RWPE1 (cell line): ENCODE measurements around the gene DHRS4.
A peak's percentile ranks its signal among the peaks of the same experiment; 100 is the strongest.

ENCODE experiments used
- CTCF ChIA-PET: fragments of 350-600 bp; sonication (Branson Sonifier 250); formaldehyde crosslinking; extraction: SDS; loops from one replicate; lab custom pipeline; 2021; lab: Yijun Ruan, JAX
- POLR2A ChIA-PET: fragments of 400-600 bp; formaldehyde crosslinking; extraction: SDS; loops from one replicate; lab custom pipeline; 2020; ENCODE audit warnings: antibody characterized with exemption; ENCODE audit not compliant: low non-redundant PET; lab: Yijun Ruan, JAX
- DNase-seq: peaks from one replicate; pipeline ENCODE4 v3.0.0; 2012; ENCODE audit warnings: low spot score
- H3K27ac ChIP-seq: fragments of 450-650 bp; 2 replicates; pipeline ENCODE4 v1.5.1; 2017
- TF ChIP-seq, protein P1 (sequence below): fragments of 450-650 bp; conservative IDR thresholded peaks from 2 replicates; pipeline ENCODE4 v1.5.1; 2017; ENCODE audit warnings: low read depth, mild to moderate bottlenecking

The DHRS4 gene

DNA sequence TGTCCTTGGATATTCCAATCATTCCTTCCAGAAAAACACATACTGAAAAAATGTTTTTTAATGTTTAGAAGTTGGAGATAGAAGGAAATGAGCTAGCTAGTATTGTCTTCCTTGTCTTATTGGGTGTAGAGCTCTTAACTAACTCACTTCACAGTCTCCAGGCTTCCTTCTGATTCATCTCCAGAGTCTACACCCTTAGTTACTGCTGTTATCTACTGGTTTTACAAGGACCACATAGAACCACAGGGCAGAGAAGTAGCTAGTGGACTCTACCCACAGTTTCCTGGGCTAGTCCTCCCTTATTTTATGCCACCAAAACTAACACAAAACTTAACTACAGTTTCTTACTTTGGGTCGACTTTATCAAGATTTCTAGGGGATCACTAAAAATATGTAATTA lies 31.0 kb upstream of the DHRS4 start:
- no peak overlapping the region for H3K27ac ChIP-seq
- CTCF ChIA-PET, result no interaction called here
- POLR2A ChIA-PET, result no interaction called here
- no peak for DNase-seq
- TF ChIP-seq, protein P1, sequence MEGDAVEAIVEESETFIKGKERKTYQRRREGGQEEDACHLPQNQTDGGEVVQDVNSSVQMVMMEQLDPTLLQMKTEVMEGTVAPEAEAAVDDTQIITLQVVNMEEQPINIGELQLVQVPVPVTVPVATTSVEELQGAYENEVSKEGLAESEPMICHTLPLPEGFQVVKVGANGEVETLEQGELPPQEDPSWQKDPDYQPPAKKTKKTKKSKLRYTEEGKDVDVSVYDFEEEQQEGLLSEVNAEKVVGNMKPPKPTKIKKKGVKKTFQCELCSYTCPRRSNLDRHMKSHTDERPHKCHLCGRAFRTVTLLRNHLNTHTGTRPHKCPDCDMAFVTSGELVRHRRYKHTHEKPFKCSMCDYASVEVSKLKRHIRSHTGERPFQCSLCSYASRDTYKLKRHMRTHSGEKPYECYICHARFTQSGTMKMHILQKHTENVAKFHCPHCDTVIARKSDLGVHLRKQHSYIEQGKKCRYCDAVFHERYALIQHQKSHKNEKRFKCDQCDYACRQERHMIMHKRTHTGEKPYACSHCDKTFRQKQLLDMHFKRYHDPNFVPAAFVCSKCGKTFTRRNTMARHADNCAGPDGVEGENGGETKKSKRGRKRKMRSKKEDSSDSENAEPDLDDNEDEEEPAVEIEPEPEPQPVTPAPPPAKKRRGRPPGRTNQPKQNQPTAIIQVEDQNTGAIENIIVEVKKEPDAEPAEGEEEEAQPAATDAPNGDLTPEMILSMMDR, result no peak

DNA sequence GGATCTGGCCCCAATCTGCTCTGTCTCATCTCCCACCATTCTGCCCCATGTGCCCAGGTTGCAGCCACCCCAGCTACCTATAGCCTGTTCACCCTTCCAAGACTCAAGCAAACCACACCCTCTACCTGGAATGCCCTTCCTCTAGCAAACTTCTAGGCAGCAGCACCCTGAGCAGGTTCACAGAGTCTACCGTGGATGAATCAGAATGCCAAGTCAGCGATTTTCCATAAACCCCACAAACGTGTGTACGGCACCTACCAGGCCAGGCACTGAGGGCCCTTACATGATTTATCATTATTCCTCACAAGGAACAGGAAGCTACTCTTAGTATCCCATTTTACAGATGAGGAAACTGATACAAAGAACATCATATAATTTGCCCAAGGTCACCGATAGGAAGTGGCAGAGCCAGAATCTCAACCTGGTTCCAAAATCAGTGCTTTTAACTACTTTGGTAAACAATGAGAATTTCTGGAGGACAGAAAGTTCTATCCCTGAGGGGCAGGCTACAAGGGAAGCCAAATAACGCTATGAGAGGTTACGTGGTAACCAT lies 28.0 kb upstream of the DHRS4 start:
- CTCF ChIA-PET, result interaction anchor here (0.5 to 0.7 kb wide), 3 partner anchors 11 to 333 kb away, joined by 3 to 4 read pairs (median 3); no protein-coding TSS in a partner anchor
- no peak overlapping the region for H3K27ac ChIP-seq
- POLR2A ChIA-PET, result no interaction called here
- DNase-seq, result no peak
- TF ChIP-seq, protein P1, result no peak

DNA sequence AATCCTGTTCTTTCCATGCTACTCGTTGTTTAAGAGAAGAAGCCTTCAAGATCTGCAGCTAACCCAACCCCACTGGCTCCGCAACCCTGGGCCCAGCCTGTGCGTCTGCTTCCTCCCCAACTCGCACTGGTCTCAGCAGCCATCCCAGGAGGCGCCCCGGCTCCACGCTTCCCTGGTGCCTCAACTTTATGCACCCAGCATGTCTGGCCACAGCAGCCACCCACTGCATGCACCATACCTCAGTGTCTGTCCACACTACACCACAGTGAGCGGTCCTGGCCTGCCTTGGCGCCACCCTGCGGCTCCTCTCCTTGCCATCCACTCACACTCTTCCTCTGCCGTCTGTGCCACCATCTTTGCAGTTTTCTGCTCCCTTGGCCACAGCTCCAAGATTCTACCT lies 27.0 kb upstream of the DHRS4 start:
- TF ChIP-seq, protein P1, result no peak
- ChIA-PET POLR2A (no interaction called here), CTCF (interaction anchor here (0.8 to 1.1 kb wide), 2 partner anchors 9 to 16 kb away, joined by 3 read pairs; no protein-coding TSS in a partner anchor)
- no peak overlapping the region for H3K27ac ChIP-seq
- no peak for DNase-seq

- ChIA-PET POLR2A (no interaction called here), CTCF (interaction anchor here (0.5 to 0.8 kb wide), 3 partner anchors 10 to 603 kb away, joined by 3 to 4 read pairs (median 4); no protein-coding TSS in a partner anchor)
- TF ChIP-seq, protein P1, result no peak
- no peak overlapping the region for H3K27ac ChIP-seq
- DNase-seq, result no peak
Measured at GRCh38 chr14:23929136-23929535, 24.4 kb upstream of the DHRS4 start.

DNA sequence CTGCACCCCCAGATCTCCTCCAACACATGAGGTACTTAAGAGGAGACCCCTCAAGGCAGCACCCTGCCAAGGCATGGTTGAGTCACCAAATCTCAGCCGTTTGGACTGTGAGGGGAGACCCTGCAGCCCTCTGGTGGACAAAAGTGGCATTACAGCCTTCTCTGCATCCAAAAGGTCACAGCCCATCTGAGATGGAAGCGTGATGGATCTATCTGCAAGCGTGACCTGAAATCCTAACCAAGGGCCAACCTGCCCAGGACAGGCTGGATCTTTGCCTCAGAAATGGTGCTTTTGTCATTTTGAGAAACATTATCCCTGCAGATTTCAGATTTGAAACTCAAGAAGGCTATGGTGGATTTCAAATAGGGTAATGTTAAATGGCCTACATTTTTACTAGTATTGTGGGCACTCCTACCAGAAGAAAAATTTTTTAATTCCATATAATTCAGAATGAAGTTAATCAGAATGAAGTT lies 23.7 kb upstream of the DHRS4 start:
- ChIA-PET POLR2A (interaction anchor here (0.5 kb wide), 1 partner anchor 8 kb away, joined by 4 read pairs; no protein-coding TSS in a partner anchor), CTCF (interaction anchor here (0.7 to 1.2 kb wide), 5 partner anchors 14 to 341 kb away, joined by 3 to 6 read pairs (median 4); no protein-coding TSS in a partner anchor)
- TF ChIP-seq, protein P1, result peak; percentile 87
- no peak overlapping the region for H3K27ac ChIP-seq
- peak; percentile 80 for DNase-seq

GRCh38 chr14:23930742-23931141 lies 22.8 kb upstream of the DHRS4 start:
- POLR2A ChIA-PET, result no interaction called here
- TF ChIP-seq, protein P1, result no peak
- no peak for DNase-seq
- CTCF ChIA-PET, result interaction anchor here (0.6 to 1.2 kb wide), 6 partner anchors 14 to 452 kb away, joined by 3 to 6 read pairs (median 4); no protein-coding TSS in a partner anchor
- H3K27ac ChIP-seq, result no peak overlapping the region
